DND-41 (cell line): ENCODE results near the gene PLIN4.

Experiments used
- CTCF ChIP-seq: IDR thresholded peaks from 2 replicates; pipeline ENCODE4 v1.5.1; 2012; ENCODE audit warnings: borderline replicate concordance, low read length, moderate library complexity, mild to moderate bottlenecking; ENCODE audit not compliant: poor library complexity, severe bottlenecking; ENCODE audit errors: extremely low read depth
- EZH2 ChIP-seq: IDR thresholded peaks from 3 replicates; pipeline ENCODE4 v1.6.1; 2012; ENCODE audit warnings: borderline replicate concordance, low read depth, mild to moderate bottlenecking, moderate library complexity, low read length, inconsistent platforms; ENCODE audit not compliant: severe bottlenecking

GRCh38 chr19:4483385-4483784 is 34.9 kb downstream of the PLIN4 start:
- TF ChIP-seq CTCF (no peak), EZH2 (no peak)
